ENCODE data around the gene ZNF670. TPM values are rescaled to one million over a fixed set of nuclear protein-coding genes. Genes with fewer than 3 reads are reported as not detected.
"Not testable (repeated sequence)": the region's sequence is repeated elsewhere in the genome, so short reads cannot be mapped to it uniquely, and the experiment has no call there.

Gene ZNF670
- total RNA-seq, 1 experiment from 2014 or later: 2.5 TPM

GRCh38 chr1:247047260-247047659 lies 31.4 kb downstream of the ZNF670 start:
- DNase-seq: no peak
- H3K36me3 ChIP-seq (ENCODE audit: low read depth): no peaks in the 10 kb centered on the region
- CTCF ChIA-PET: no interaction called here

GRCh38 chr1:247043406-247043805 lies 35.2 kb downstream of the ZNF670 start:
- CTCF ChIA-PET: no interaction called here
- H3K36me3 ChIP-seq (ENCODE audit: low read depth): no peaks in the 10 kb centered on the region; the same call in 1 of the 2 replicates
- H3K79me2 ChIP-seq (ENCODE audit: low read depth): no peaks in the 10 kb centered on the region
- H3K27me3 ChIP-seq (ENCODE audit: insufficient read depth, low read depth): no peaks in the 10 kb centered on the region
- BruUV-seq (replicated peaks): no TSS peak
- no peak for DNase-seq
- POLR2A ChIA-PET (ENCODE audit: unreplicated experiment): no interaction called here
- no peaks in the 10 kb centered on the region for H4K20me1 ChIP-seq (ENCODE audit: insufficient read depth)
- no peak overlapping the region for H3K27ac ChIP-seq
- no peak overlapping the region for H3K4me2 ChIP-seq
- peaks cover 21% of the 10 kb centered on the region; the same call in 1 of the 2 replicates for H3K9me3 ChIP-seq (ENCODE audit: insufficient read depth, low read depth)
- no peak overlapping the region for H2AFZ ChIP-seq
- H3K4me3 ChIP-seq: no peak overlapping the region
- no peaks in the 10 kb centered on the region for H3K9me2 ChIP-seq (ENCODE audit: insufficient read depth)
- TF ChIP-seq CTCF (conservative IDR thresholded peaks at IDR 0.05): no peak
- no peak for TF ChIP-seq EZH2 (IDR thresholded peaks at IDR 0.05; ENCODE audit: low read depth)
- no peaks in the 10 kb centered on the region for H3F3A ChIP-seq (ENCODE audit: insufficient read depth, low read depth)
- intact Hi-C loops (cut with micrococcal nuclease; ENCODE audit: unreplicated experiment): no loop called here
- no peaks in the 10 kb centered on the region for H3K4me1 ChIP-seq (replicated peaks; ENCODE audit: insufficient read depth)

More at GRCh38 chr1:247047260-247047659, 31.4 kb downstream of the ZNF670 start:
- Histone ChIP-seq H3K4me2 (no peak overlapping the region), H4K20me1 (ENCODE audit: insufficient read depth) (no peaks in the 10 kb centered on the region), H3F3A (ENCODE audit: insufficient read depth, low read depth) (no peaks in the 10 kb centered on the region), H2AFZ (no peak overlapping the region), H3K9me3 (ENCODE audit: insufficient read depth, low read depth) (peaks cover 21% of the 10 kb centered on the region; the same call in 1 of the 2 replicates), H3K79me2 (ENCODE audit: low read depth) (no peaks in the 10 kb centered on the region), H3K27me3 (ENCODE audit: insufficient read depth, low read depth) (no peaks in the 10 kb centered on the region), H3K4me3 (no peak overlapping the region), H3K27ac (no peak overlapping the region), H3K4me1 (replicated peaks; ENCODE audit: insufficient read depth) (no peaks in the 10 kb centered on the region), H3K9me2 (ENCODE audit: insufficient read depth) (no peaks in the 10 kb centered on the region)
- intact Hi-C loops (cut with micrococcal nuclease; ENCODE audit: unreplicated experiment): no loop called here
- TF ChIP-seq CTCF (conservative IDR thresholded peaks at IDR 0.05) (no peak), EZH2 (IDR thresholded peaks at IDR 0.05; ENCODE audit: low read depth) (no peak)
- POLR2A ChIA-PET (ENCODE audit: unreplicated experiment): no interaction called here
- no TSS peak for BruUV-seq (replicated peaks)

- Histone ChIP-seq H3K27me3 (ENCODE audit: insufficient read depth, low read depth) (no peaks in the 10 kb centered on the region), H3K36me3 (ENCODE audit: low read depth) (peaks cover 22% of the 10 kb centered on the region), H3F3A (ENCODE audit: insufficient read depth, low read depth) (no peaks in the 10 kb centered on the region), H3K9me3 (ENCODE audit: insufficient read depth, low read depth) (peaks cover 28% of the 10 kb centered on the region), H2AFZ (no peak overlapping the region), H4K20me1 (ENCODE audit: insufficient read depth) (no peaks in the 10 kb centered on the region), H3K4me3 (no peak overlapping the region), H3K4me2 (no peak overlapping the region), H3K4me1 (replicated peaks; ENCODE audit: insufficient read depth) (no peaks in the 10 kb centered on the region), H3K27ac (no peak overlapping the region), H3K79me2 (ENCODE audit: low read depth) (no peaks in the 10 kb centered on the region), H3K9me2 (ENCODE audit: insufficient read depth) (no peaks in the 10 kb centered on the region)
- intact Hi-C loops (cut with micrococcal nuclease; ENCODE audit: unreplicated experiment): no loop called here
- BruUV-seq (replicated peaks): no TSS peak
- DNase-seq: no peak
- TF ChIP-seq EZH2 (IDR thresholded peaks at IDR 0.05; ENCODE audit: low read depth) (no peak), CTCF (conservative IDR thresholded peaks at IDR 0.05) (no peak)
- ChIA-PET CTCF (no interaction called here), POLR2A (ENCODE audit: unreplicated experiment) (no interaction called here)
Measured at GRCh38 chr1:247037511-247038320, 40.9 kb downstream of the ZNF670 start.

GRCh38 chr1:247032306-247032705 lies 46.3 kb downstream of the ZNF670 start:
- not testable (repeated sequence) for BruUV-seq (replicated peaks)

More at GRCh38 chr1:247032306-247032705, 46.3 kb downstream of the ZNF670 start:
- intact Hi-C loops (cut with micrococcal nuclease; ENCODE audit: unreplicated experiment); POLR2A ChIA-PET (ENCODE audit: unreplicated experiment); H3K4me2 ChIP-seq; H3K9me2 ChIP-seq (ENCODE audit: insufficient read depth); H2AFZ ChIP-seq; H3K79me2 ChIP-seq (ENCODE audit: low read depth); H3F3A ChIP-seq (ENCODE audit: insufficient read depth, low read depth); H3K4me3 ChIP-seq; H3K27ac ChIP-seq; DNase-seq; H3K9me3 ChIP-seq (ENCODE audit: insufficient read depth, low read depth); H3K4me1 ChIP-seq (replicated peaks; ENCODE audit: insufficient read depth); H4K20me1 ChIP-seq (ENCODE audit: insufficient read depth); H3K27me3 ChIP-seq (ENCODE audit: insufficient read depth, low read depth); CTCF ChIA-PET: not testable (repeated sequence)
- H3K36me3 ChIP-seq (ENCODE audit: low read depth): peaks cover 13% of the 10 kb centered on the region; the same call in 1 of the 2 replicates
